SKM-1 (cell line): Measurements from ENCODE around the gene RGS2.

Experiments
- DNase-seq: peaks from one replicate; lab custom pipeline; 2025; ENCODE audit not compliant: unreplicated experiment; lab: John Stamatoyannopoulos, UW

Gene RGS2

DNA sequence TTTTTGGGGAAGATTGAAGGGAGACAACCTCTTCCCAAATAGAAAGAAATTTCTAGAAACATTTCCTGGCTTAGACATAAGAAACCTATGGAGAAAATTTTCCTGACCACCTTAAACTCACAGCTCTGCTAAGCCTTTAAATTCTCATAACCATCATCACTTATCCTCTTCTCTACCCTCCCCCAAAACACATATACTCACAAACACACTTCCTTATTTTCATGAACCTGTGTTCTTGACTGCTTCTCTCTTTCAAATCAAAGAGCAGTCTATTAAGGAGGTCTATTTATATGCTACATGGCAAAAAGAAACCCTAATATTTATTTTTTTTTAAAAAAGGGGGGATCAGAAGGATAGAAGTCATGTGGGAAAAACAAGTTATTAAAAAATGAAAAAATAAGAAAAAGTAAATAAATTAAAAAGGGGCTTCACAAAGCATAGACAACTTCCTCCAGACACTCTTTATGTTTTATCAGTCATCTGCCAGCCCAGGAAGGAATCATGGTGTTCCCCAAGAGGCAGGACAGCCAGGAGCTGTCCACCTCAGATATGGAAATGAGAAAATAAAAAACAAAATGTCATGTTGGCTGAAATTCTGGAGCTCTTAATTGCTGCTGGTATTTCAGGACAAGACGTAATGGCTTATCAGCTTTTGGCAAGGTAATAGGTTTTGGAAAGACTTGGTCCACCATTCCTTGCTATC lies 12.8 kb upstream of the RGS2 start:
- DNase-seq: peak; percentile 59

DNA sequence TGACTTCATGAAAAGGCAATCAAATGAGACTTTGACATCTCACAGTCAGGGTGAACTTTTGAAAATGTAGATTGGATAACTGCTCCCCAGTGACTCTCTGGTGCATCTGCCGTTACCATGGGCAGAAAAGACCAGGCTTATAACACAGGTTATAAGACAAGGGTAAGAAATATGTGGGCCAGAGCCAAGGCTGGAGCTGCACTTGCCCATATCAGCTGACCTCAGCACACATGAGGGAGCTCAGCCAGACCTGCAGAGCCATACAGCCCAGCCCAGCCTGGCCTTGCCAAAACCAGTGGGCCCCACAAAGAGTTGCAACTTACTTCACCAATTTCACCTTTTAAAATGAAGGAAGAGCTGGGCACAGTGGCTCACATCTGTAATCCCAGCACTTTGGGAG lies 11.7 kb upstream of the RGS2 start:
- DNase-seq: no peak

DNA sequence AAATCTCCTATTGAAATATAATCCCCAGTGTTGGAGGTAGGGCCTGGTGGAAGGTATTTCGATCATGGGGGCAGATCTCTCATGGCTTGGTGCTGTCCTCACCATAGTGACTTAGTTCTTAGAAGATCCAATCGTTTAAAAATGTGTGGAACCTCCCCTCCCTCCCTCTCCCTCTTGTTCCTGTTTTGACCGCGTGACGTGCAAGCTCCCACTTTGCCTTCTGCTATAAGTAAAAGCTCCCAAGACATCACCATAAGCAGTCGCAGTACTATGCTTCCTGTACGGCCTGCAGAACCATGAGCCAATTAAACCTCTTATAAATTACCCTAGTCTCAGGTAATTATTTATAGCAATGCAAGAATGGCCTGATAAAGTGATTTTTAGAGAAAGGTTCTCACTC lies 10.9 kb upstream of the RGS2 start:
- DNase-seq: no peak

DNA sequence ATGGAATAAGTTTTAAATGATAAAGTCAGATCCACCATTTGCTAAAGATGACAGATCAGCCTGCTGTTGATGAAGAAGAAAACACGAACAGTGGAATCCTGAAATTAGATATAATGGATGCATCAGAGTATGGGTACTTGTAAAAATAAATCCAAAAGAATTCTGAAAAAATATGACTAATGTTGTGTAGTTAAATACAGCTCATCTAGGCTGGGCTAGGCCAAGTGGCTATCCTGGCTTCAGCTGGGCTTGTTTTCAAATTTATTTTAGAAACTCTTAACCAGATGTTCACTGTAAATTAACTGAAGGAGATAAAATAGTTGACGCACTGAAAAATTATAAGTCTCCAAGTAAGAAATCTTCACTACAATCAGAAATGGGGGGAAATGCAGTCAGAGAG lies 7.4 kb upstream of the RGS2 start:
- DNase-seq: no peak

DNA sequence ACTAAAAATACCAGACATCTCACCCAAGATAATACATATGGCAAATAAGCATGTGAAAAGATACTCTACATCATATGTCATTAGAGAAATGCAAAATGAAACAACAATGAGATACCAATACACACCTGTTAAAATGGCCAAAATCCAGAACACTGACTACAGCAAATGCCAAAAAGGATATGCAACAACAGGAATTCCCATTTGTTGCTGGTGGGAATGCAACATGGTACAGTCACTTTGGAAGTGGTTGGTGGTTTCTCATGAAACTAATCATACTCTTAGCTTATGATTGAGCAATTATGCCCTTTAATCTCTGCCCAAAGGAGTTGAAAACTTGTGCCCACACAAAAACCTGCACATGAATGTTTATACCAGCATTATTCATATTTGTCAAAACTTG lies 6.4 kb upstream of the RGS2 start:
- no peak for DNase-seq

DNA sequence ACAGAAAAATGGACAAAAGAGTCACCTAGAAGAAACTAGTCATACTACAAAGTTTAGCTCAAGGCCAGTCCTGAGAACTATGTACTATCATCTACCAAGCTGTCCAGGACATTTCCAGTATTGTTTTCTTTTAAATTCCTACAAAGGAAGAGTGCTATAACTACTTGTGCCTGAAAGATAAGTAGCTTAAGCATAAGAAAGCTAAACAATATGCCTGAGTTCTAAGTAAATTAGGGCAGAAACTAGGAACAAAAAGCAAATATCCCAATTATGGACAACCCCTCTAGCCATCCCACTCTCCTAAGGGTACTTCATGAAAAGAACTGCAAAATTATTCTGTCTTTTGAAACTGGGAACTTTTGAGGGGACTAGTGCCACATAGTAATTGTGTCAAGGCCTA lies 5.3 kb upstream of the RGS2 start:
- no peak for DNase-seq

DNA sequence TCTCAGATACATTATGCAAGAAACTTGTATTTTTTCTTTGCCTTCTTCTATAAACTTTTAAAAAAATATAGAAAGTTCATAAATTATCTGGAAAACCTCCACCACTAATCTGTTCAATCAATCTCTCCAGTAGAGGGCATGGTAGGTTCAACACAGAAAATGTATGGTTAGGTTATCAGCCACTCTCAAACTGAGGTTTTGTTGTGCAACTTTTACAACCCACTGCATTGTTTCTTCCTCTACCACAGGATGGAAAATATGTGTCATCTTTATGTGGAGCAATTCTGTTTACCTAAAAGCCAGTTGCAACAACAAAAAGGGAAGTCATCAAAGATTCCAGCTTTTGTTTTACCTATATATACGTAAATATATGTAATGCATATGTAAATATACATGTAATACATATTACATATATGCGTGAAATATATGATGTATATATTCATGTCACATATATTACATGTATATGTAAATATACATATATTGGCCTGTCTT lies 3.0 kb upstream of the RGS2 start:
- DNase-seq: peak; percentile 98

DNA sequence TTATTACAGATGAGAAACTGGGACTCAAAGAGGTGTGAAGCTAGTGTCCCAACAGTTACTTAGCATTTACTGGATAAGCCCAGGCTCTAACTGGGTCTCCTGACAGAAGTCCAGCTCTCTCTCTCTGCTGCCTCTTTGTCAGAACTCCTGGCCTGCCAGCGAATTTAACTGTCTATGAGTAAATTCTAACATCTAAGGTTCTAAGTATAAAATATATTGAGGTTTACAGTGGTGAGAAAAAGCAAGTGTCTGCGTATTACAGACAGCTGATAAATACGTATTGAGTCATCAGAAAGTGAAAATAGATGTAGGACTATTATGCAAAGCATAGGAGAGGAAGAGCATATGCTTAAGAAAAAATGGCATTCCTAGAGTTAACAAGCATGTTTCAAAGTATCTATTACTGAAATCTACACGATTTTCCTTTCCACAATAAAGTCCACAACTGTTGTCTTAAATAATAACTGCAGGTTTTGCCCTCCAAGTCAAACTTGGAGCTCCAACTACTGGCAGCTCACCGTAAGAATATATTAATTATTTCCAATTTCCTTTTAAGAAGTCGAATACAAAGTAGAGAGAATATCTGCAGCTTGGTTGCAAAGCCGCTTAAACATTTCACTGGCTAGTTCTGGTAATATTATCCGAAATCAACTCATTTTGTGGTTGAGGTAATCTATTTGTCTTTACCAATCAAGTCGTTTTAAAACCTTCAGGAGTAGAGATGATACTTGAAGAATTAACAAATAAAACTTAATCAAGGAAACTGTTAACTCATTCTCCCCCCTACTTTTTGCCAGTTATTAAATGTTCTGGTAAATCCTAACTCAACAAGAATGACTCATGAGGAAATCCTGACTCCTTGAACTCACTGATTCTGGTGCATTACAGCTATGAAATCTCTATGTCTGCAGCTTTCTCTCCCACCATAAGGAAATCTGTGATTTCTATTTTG lies 1.4 kb upstream of the RGS2 start:
- DNase-seq: no peak

DNA sequence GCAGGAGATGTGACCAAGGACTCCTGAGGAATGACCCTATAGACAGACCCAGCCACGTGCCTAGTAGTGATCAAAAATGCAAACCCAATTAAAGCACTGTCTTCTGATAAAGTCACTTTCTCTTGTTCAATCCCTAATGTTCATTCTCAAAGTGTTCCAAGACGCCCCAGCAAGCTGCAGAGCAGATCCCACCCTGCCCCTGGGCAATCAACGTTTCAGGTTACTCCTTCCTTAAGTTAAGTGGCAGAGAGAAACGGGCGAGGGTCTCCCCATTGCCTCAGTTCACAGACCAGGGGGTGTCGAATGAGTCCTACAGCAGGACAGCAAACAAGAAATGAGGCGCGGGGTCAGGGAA lies 699 bp upstream of the RGS2 start:
- no peak for DNase-seq

DNA sequence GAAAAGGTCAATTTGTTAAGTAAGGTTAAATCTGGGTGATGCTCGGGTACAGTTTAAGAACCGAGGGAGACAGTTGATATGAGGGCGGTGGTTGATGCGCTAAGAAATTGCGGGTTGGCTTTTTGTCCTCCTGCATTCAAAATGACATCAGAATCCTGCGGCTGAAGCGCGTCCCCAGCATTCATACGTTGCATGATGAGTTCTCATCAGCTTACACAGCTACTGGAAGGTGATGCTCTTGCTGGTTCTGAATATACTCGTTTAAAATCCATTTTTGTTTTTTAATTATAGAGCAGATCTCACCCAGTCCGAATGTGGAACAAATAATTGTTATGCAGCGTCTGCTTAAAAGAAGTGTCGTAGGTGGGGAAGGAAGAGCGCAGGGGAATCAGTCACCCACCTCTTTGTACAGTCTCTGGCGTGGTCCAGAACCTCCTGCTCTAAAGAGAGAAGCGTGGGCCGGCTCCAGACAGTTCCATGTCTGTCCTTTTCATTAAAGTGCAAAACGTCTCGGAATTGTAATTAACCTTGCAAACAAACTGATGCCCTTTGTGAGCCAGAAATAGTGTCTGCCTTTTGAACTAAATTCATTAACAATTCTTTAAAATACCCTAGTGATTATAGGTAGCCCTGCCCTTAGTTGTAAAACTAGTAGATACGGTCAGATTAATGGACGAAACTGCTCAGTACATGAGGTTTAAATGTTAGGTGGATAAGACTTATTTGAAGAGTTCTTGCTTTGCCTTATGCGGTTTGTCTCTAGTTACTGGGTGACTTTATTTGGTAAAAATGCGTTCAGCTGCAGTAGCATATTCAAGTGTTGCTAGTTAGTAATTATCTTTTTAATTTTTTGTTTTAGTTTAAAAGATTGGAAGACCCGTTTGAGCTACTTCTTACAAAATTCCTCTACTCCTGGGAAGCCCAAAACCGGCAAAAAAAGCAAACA lies 741 bp downstream of the RGS2 start:
- no peak for DNase-seq

DNA sequence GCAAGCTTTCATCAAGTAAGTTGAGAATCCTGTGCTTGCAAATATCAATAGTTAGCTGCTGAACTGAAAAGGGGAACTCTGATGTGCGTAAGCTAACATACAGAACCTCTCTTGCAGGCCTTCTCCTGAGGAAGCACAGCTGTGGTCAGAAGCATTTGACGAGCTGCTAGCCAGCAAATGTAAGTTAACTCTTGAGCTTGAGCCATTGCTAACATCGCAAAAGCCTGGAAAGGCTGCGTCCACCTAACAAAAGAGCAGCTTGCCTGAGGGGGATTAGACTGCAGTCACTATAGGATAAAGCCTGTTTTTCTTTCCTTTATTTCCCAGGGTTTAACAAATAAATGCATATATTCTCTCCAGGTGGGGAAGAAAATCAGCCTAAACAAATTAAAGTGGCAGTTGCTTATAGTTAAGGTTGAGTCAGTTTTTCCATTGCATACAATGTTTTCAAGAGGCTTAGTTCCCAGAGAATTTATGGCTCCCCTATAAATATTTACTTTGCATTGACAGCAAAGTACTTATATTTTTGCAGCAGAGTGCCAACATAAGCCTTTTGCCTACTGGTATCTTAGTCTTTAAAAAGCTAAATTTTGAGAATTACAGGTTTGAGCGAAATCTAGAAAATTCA lies 1.5 kb downstream of the RGS2 start:
- DNase-seq: peak; percentile 96

DNA sequence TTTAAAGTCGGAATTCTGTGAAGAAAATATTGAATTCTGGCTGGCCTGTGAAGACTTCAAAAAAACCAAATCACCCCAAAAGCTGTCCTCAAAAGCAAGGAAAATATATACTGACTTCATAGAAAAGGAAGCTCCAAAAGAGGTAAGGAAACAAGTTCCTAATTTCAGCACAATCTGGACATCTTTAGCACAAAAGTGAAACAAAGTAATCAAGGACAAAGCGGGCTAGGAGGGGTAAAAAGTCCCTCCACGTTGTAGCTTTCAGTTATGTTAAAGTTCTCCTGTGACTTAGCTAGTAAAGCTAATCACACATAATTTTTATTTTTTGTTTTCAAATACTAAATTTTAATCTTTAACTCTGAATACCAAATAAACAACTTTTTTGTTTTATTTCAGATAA lies 2.2 kb downstream of the RGS2 start:
- DNase-seq: no peak

DNA sequence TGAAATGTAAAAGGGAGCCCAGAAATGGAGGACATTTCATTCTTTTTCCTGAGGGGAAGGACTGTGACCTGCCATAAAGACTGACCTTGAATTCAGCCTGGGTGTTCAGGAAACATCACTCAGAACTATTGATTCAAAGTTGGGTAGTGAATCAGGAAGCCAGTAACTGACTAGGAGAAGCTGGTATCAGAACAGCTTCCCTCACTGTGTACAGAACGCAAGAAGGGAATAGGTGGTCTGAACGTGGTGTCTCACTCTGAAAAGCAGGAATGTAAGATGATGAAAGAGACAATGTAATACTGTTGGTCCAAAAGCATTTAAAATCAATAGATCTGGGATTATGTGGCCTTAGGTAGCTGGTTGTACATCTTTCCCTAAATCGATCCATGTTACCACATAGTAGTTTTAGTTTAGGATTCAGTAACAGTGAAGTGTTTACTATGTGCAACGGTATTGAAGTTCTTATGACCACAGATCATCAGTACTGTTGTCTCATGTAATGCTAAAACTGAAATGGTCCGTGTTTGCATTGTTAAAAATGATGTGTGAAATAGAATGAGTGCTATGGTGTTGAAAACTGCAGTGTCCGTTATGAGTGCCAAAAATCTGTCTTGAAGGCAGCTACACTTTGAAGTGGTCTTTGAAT lies 2.9 kb downstream of the RGS2 start:
- DNase-seq: no peak

DNA sequence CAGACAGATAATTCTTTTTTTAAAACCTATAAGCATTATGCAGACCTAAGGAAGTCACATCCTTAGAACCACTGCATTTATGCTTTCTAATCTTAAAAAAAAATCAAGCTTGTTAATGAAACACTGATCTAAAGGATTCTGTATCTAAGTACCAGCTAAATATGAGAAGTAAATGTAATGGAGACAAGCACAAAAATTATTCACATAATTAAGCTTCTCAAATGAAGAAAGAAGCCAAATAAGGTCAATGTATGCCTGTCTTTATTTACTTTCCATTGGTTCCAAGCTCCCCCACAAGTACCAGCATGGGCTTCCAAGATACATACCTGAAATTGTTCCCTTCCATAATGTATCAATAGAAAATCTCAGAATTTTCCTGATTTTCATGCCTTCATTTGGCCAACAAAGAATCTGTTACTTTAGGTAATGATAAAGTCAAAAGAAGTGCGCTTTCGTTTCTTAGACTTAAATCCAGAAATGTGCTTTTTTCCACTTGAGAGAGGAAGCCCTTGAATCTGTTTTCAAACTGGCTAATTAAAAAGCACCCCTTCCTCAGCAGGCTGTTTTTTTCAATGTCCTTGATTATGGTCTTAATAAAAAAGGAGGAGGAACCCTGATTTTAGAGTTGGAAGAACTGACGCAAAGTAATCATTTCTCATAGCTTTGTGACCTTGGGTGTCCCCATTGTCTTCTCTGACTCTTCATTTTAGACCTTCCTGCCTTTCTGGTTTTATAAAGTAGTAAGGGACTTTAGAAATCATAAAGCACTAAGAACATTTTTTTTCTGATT lies 3.8 kb downstream of the RGS2 start:
- DNase-seq: no peak

DNA sequence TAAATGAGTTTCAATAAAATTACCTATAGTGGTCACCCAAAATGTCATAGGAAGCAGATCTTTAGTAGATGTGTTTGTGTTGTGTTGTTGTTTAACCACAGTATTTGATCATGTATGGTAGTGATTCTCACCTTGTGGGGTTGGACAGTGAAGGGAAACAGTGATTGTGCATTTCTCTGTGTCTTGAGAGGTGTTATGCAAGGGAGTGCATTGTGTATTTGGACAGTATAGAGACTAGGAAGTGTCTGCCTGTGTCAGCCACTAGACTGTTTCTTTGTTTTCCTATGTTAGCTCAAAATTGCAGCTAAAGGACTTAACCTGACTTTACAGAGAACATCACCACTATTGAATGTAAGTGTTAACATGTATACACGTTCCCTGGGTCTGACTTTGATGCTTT lies 6.0 kb downstream of the RGS2 start:
- no peak for DNase-seq

DNA sequence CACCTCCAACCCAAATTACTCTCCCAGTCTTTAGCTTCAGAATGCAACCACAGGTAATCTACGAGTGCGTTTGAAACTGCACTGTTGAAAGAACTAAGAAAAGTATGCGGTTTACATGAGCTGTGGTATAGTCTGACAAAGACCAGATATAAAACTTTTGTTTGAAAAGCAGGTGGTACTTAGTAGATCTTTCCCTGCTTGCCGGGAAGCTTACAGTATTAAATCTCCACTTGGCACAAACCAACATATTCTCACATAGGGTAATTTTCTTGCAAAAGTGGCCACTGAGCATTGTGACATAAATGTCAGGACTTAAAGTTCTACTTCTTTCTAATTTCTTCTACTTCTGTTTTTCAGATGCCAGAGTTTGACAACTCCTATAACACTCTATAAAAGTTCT lies 8.4 kb downstream of the RGS2 start:
- peak; percentile 64 for DNase-seq

DNA sequence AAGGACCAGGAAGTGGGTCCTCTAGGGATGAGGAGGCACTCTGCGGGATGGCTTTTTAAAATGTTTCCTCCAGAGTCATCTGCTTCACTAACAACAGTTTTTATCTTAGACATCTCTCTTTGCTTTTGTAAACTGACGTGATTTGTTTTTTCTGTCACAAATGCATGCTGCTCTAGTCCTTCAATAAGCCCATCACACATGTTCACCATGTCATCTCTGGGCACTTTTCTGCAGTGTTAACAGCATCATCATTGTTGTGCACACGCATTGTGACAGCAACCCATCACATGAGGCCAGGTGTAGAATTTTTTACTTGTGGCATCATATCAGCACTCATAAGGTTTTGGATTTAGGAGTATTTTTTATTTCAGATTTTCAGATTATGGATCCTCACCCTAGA lies 12.5 kb downstream of the RGS2 start:
- no peak for DNase-seq

DNA sequence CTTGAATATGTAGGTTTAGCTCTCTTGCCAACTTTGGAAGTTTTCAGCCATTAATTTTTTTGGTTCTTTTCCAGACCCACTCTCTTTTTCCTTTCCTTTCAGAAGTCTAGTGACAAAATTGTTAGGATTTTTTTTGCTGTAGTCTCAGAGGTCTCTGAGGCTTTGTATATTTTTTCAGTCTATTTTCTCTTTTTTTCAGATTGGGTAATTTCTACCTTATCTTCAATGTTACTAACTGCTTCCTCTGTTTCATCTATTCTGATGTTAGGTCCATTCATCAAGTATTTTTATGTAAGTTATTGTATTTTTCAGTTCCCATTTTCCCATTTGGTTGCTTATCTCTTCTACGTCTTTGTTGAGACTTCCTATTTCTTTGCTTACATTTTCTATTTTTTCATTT lies 15.7 kb downstream of the RGS2 start:
- no peak for DNase-seq

DNA sequence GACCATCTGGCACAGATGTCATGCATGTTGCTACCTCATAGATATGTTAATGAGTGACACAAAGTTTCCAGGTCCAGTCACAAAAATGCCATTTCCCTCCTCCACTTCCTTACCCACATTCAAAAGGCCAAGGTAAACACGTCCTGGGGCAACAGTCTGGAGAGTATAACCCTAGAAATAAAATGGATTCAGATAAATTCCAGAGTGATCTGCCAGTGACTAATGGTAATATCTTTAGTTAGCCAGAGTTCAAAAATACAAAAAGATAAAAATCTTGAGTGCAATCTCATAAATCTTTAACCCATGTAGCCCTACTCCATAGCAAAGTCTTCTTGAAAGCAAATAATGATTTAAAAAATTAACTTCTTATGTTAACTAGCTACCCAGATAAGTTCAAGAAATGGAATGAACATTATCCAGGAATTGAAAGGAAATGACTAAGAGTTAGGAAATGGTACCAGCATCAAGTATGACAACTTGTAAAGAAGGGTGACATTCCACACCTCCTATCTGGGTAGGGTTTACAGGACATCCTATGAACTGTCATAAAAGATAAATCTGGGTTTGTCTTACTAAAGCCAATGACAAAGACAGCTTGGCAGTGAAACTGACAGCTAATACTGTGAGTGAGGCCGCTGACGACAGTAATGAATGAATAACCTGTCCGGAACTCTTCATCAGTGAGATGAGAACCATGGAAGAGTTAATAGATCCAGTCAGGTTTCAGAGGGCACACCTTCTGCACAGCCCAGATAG lies 18.1 kb downstream of the RGS2 start:
- DNase-seq: no peak
